ENCODE results near the gene THOC6. TPM values are rescaled to one million over a fixed set of nuclear protein-coding genes. Genes with fewer than 3 reads are reported as not detected.

The THOC6 gene
- total RNA-seq, 2 experiments from 2014 or later: 12.0 to 12.9 TPM

- intact Hi-C loops (cut with DNase I, micrococcal nuclease): no loop called here
- Histone ChIP-seq H3K36me3 (ENCODE audit: insufficient read depth, low read length) (no peaks in the 10 kb centered on the region), H3K27me3 (ENCODE audit: control insufficient read depth in 1 of 2, insufficient read depth in 2 of 2, low read length in 2 of 2) (peaks cover 10 to 12% of the 10 kb centered on the region in 2 experiments), H3K4me3 (ENCODE audit: low read length) (no peak overlapping the region), H3K27ac (ENCODE audit: low read depth in 1 of 2, low read length in 2 of 2) (no peak overlapping the region), H3K4me1 (ENCODE audit: insufficient read depth, low read length) (peaks cover 43% of the 10 kb centered on the region), H3K9me3 (ENCODE audit: control insufficient read depth in 1 of 2, insufficient read depth in 1 of 2, low read length in 2 of 2) (peaks cover 0 to 5% of the 10 kb centered on the region in 2 experiments)
- no peaks in the 10 kb centered on the region for H3K9me3 Mint-ChIP-seq
- H3K4me3 Mint-ChIP-seq: peak overlapping the region; percentile 71
- peaks cover 18% of the 10 kb centered on the region for H3K27me3 Mint-ChIP-seq
- ATAC-seq (ENCODE audit: poor library complexity) (no peak), DNase-seq (no peak)
- peaks cover 16% of the 10 kb centered on the region for H3K4me1 Mint-ChIP-seq (ENCODE audit: low read depth)
- POLR2A ChIA-PET: no interaction called here
- H3K27ac Mint-ChIP-seq: no peak overlapping the region
- no peaks in the 10 kb centered on the region for H3K36me3 Mint-ChIP-seq (ENCODE audit: low read depth)
- TF ChIP-seq CTCF (IDR thresholded peaks at IDR 0.05): no peak
- CTCF ChIA-PET: no interaction called here
Measured at GRCh38 chr16:3015865-3016521, 7.8 kb upstream of the THOC6 start.

- Mint-ChIP-seq H3K4me1 (ENCODE audit: low read depth) (peaks cover 29% of the 10 kb centered on the region), H3K27ac (no peak overlapping the region), H3K36me3 (ENCODE audit: low read depth) (no peaks in the 10 kb centered on the region), H3K27me3 (peaks cover 16% of the 10 kb centered on the region), H3K4me3 (no peak overlapping the region), H3K9me3 (no peaks in the 10 kb centered on the region)
- DNase-seq (no peak), ATAC-seq (ENCODE audit: poor library complexity) (no peak)
- ChIA-PET POLR2A (no interaction called here), CTCF (no interaction called here)
- no peak for TF ChIP-seq CTCF (IDR thresholded peaks at IDR 0.05)
- intact Hi-C loops (cut with DNase I, micrococcal nuclease): no loop called here
- peaks cover 4 to 10% of the 10 kb centered on the region in 2 experiments for H3K27me3 ChIP-seq (ENCODE audit: control insufficient read depth in 1 of 2, insufficient read depth in 2 of 2, low read length in 2 of 2)
- no peak overlapping the region for H3K27ac ChIP-seq (ENCODE audit: low read depth in 1 of 2, low read length in 2 of 2)
- H3K4me1 ChIP-seq (ENCODE audit: insufficient read depth, low read length): peaks cover 49% of the 10 kb centered on the region
- H3K36me3 ChIP-seq (ENCODE audit: insufficient read depth, low read length): no peaks in the 10 kb centered on the region
- H3K9me3 ChIP-seq (ENCODE audit: control insufficient read depth in 1 of 2, insufficient read depth in 1 of 2, low read length in 2 of 2): peaks cover 0 to 5% of the 10 kb centered on the region in 2 experiments
- H3K4me3 ChIP-seq (ENCODE audit: low read length): no peak overlapping the region
Measured at GRCh38 chr16:3017344-3017743, 6.5 kb upstream of the THOC6 start.

- Mint-ChIP-seq H3K36me3 (ENCODE audit: low read depth) (no peaks in the 10 kb centered on the region), H3K4me3 (peak within 1 kb of the TSS; percentile 63), H3K27ac (no peak within 1 kb of the TSS), H3K9me3 (no peaks in the 10 kb centered on the region), H3K4me1 (ENCODE audit: low read depth) (peaks cover 35% of the 10 kb centered on the region), H3K27me3 (peaks cover 10% of the 10 kb centered on the region)
- intact Hi-C loops (cut with DNase I, micrococcal nuclease): no loop called here
- no peak for TF ChIP-seq CTCF (IDR thresholded peaks at IDR 0.05)
- H3K36me3 ChIP-seq (ENCODE audit: insufficient read depth, low read length): no peaks in the 10 kb centered on the region
- no peak within 1 kb of the TSS for H3K4me3 ChIP-seq (ENCODE audit: low read length)
- CTCF ChIA-PET: interaction anchor here (0.9 to 5.4 kb wide), 4 partner anchors 10 to 112 kb away, joined by 3 to 38 read pairs (median 6); no protein-coding TSS in a partner anchor
- DNase-seq (peak in 4 of 14 experiments; percentile 27 to 64 (median 56)), ATAC-seq (ENCODE audit: poor library complexity) (no peak)
- POLR2A ChIA-PET: no interaction called here
- peaks cover 0 to 5% of the 10 kb centered on the region in 2 experiments for H3K9me3 ChIP-seq (ENCODE audit: control insufficient read depth in 1 of 2, insufficient read depth in 1 of 2, low read length in 2 of 2)
- no peak within 1 kb of the TSS for H3K27ac ChIP-seq (ENCODE audit: low read depth in 1 of 2, low read length in 2 of 2)
- peaks cover 49% of the 10 kb centered on the region for H3K4me1 ChIP-seq (ENCODE audit: insufficient read depth, low read length)
- H3K27me3 ChIP-seq (ENCODE audit: control insufficient read depth in 1 of 2, insufficient read depth in 2 of 2, low read length in 2 of 2): peaks cover 4 to 8% of the 10 kb centered on the region in 2 experiments
Measured at GRCh38 chr16:3017794-3018506, 5.9 kb upstream of the THOC6 start, which contains the start of gene CLDN6. Gene CLDN6, minus strand, starts transcription at chr16:3018183. Its CDS starts 2,162 bp downstream, at chr16:3016021.
